NCI-H2029 treated with DMSO at 0.1 percent for 48 hours (cell line): Measurements from ENCODE around the gene PAX8.

ENCODE experiments used
- DNase-seq: peaks from one replicate; lab custom pipeline; 2025; lab: John Stamatoyannopoulos, UW

The PAX8 gene

GRCh38 chr2:113167962-113168340 lies 110.8 kb downstream of the PAX8 start:
- no peak for DNase-seq

- DNase-seq = peak; percentile 62
These were observed 111.4 kb downstream of the PAX8 start for GRCh38 chr2:113167115-113167932.

GRCh38 chr2:113166187-113166645 lies 112.5 kb downstream of the PAX8 start:
- DNase-seq = no peak
